Measurements from ENCODE around the gene VPS13A.
"Not testable (repeated sequence)": the region's sequence is repeated elsewhere in the genome, so short reads cannot be mapped to it uniquely, and the experiment has no call there.

VPS13A gene

DNA sequence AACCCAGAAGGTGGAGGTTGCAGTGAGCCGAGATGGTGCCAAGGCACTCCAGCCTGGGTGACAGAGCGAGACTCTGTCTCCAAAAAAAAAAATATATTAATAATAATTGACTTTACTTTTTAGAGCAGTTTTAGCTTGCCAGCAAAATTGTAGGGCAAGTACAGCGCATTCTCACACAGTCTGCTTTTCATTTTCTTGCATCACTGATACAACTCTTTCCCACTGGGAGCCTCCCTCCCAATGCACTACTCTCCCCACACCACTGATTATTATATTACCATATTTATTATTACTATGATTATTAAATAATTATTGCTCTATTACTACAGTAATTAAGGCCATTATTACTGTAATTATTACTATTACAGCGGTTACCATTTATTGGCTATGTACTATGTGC lies 257.9 kb downstream of the VPS13A start:
- Mint-ChIP-seq H3K27me3 (peaks cover 7% of the 10 kb centered on the region), H3K4me3 (no peak overlapping the region), H3K27ac (no peak overlapping the region), H3K4me1 (ENCODE audit: low read depth) (peaks cover 4% of the 10 kb centered on the region), H3K9me3 (no peaks in the 10 kb centered on the region), H3K36me3 (ENCODE audit: low read depth) (no peaks in the 10 kb centered on the region)
- DNase-seq = no peak

DNA sequence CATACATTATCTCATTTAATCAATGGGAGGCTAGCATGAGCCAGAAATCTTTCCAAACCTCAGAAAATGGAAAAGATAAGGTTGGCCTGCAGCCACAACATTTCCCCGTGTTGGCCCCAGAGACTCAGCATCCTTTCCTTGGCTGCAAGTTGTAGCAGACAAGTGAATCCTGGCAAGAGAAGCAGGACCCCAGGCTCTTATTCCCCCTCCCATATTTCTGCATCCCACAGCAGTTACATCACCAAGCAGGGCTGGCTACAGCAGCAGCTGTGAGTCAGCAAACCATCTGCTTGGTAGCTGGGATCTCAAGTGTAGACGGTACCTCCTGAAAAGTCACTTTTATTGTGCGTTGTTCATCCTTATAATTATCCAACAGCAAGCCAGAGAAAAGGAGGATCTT lies 258.4 kb downstream of the VPS13A start:
- H3K27ac Mint-ChIP-seq = no peak overlapping the region

DNA sequence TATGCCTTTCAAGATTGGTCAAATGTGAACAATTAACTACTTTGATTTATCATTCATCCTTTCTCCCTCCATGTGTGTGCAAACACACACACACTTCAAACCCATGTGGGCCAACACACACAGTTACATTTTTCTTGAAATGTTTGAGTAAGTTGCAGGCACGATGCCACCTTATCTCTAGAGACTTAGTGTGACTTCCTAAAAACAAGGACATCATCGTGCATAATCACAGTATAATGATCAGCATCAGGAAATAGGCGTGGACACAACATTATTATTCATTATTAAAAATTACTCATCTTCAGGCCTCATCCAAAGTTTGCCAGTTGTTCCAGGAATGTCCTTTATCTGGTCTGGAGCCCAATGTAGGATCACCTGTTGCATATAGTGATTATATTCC lies 261.3 kb downstream of the VPS13A start:
- no peak for DNase-seq
- Mint-ChIP-seq H3K4me1 (ENCODE audit: low read depth) (peaks cover 4% of the 10 kb centered on the region), H3K36me3 (ENCODE audit: low read depth) (no peaks in the 10 kb centered on the region), H3K4me3 (no peak overlapping the region), H3K27me3 (peaks cover 6% of the 10 kb centered on the region), H3K27ac (no peak overlapping the region), H3K9me3 (no peaks in the 10 kb centered on the region)

More for the DNA sequence above, 258.4 kb downstream of the VPS13A start:
- Mint-ChIP-seq H3K4me3 (no peak overlapping the region), H3K4me1 (ENCODE audit: low read depth) (peaks cover 4% of the 10 kb centered on the region), H3K27me3 (peaks cover 7% of the 10 kb centered on the region), H3K9me3 (no peaks in the 10 kb centered on the region), H3K36me3 (ENCODE audit: low read depth) (no peaks in the 10 kb centered on the region)
- no peak for DNase-seq

DNA sequence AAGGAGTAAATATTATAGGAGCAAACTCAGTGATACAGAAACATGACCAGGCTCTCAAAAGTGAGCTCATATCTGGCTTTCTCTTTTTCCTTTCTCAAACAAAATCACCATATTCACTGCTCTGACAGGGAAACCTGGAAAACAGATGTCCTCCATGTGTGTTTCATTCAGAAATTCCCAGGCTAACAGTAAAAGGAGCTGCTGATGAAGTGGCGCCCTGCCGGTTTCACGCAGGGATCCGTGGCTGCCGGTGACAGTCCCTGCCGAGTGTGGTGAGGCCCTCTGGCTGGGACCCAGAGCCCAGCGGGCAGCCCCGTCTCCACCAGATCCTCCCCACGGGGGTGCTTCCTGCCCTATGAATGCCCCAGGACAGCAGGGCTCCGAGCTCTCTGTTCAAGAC lies 262.7 kb downstream of the VPS13A start:
- no peaks in the 10 kb centered on the region for H3K9me3 Mint-ChIP-seq
- H3K36me3 Mint-ChIP-seq (ENCODE audit: low read depth) = no peaks in the 10 kb centered on the region
- peaks cover 4% of the 10 kb centered on the region for H3K27me3 Mint-ChIP-seq
- no peak overlapping the region for H3K27ac Mint-ChIP-seq
- no peak for DNase-seq
- H3K4me3 Mint-ChIP-seq = no peak overlapping the region
- H3K4me1 Mint-ChIP-seq (ENCODE audit: low read depth) = no peaks in the 10 kb centered on the region

DNA sequence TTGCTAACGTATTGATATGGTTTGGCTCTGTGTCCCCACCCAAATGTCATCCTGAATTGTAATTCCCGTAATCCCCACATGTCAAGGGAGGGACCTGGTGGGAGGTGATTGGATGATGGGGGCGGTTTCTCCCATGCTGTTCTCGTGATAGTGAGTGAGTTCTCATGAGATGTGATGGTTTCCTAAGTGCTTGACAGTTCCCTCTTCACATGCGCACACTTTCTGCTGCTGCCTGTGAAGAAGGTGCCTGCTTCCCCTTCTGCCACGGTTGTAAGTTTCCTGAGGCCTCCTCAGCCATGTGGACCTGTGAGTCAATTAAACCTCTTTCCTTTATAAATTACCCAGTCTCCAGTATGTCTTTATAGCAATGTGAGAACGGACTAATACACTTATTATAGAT lies 263.8 kb downstream of the VPS13A start:
- not testable (repeated sequence) for H3K4me1 Mint-ChIP-seq (ENCODE audit: low read depth); H3K9me3 Mint-ChIP-seq; H3K4me3 Mint-ChIP-seq; H3K36me3 Mint-ChIP-seq (ENCODE audit: low read depth); DNase-seq; H3K27ac Mint-ChIP-seq; H3K27me3 Mint-ChIP-seq

DNA sequence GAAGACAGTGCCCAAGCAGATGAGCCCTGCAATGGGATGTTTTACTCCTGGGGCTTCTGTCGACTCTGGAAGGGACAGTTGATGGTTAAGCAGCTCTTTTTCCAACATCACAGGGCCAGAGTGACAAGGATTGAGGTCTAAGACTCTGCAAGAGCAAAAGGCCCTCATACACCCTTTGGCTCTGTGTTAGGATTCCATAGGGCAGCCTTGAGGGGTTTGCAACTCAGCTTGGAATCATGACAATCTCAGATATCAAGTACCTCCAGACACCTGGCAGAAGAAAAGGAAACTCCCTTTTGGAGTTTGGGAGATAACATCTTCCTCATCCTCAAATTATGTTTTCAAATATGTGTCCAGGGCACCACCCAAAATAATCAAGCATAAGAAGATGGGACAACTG lies 265.1 kb downstream of the VPS13A start:
- H3K9me3 Mint-ChIP-seq = no peaks in the 10 kb centered on the region
- no peak overlapping the region for H3K27ac Mint-ChIP-seq
- peaks cover 4% of the 10 kb centered on the region for H3K27me3 Mint-ChIP-seq
- H3K4me3 Mint-ChIP-seq = no peak overlapping the region
- DNase-seq = no peak
- H3K36me3 Mint-ChIP-seq (ENCODE audit: low read depth) = no peaks in the 10 kb centered on the region
- H3K4me1 Mint-ChIP-seq (ENCODE audit: low read depth) = no peaks in the 10 kb centered on the region

DNA sequence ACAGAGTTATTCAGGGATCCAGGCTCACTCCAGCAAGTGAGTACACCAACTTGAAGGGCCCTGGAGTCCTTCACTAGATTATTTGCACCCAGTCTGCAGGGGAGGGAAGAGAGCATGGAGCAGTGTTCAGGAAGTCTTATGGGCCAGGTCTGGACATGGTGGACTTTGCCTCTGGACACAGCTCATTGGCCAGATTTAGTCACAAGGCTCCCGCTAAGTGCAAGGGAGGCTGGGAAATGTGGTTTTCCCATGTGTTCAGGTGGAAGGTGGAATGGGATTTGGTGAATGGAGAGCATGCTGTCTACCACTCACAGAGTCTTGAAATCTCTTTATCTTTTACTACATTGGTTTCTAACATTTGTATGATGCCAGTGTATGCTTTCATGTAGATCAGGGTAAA lies 270.3 kb downstream of the VPS13A start:
- Mint-ChIP-seq H3K4me3 (no peak overlapping the region), H3K36me3 (ENCODE audit: low read depth) (no peaks in the 10 kb centered on the region), H3K4me1 (ENCODE audit: low read depth) (no peaks in the 10 kb centered on the region), H3K27ac (no peak overlapping the region), H3K27me3 (peaks cover 3% of the 10 kb centered on the region), H3K9me3 (no peaks in the 10 kb centered on the region)
- no peak for DNase-seq

DNA sequence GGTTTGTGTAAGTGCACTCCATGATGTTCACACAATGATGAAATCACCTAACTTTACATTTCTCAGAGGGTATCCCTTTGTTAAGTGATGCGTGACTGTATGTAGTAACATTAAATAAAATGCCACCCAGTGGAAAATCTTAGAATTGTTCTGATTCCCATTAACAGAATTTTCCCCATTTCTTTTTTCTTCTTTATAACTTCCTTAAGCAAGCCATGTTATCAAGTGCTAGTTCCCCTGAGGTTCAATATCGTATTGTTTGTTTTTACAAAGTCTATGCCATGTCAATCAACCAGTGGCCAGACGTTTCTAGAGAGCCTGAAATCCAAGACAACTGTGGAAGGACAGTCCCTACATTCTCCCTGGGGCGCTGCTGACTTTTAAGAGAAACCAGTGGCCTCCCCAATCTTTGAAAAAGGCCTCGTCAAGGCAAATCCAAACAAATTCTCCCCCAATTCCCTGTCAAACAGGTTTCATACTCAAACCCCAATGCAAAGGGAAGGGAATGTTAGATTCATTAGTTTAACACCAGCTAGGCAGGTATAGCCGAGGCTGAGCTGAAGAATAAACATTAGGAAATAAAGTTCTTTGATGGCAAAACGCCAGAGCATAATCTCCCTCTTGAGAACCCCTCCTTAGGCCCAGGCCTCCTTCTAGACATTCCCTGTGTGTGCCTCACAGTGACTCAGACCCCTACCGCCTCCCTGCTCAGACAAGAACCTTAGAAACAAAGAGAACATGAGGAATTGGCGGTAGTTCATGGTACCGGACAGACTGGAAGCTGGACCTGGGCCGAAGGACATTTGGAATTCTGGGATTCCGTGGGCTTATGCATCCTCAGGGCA lies 272.1 kb downstream of the VPS13A start:
- Mint-ChIP-seq H3K9me3 (no peaks in the 10 kb centered on the region), H3K27ac (no peak overlapping the region), H3K27me3 (peaks cover 3% of the 10 kb centered on the region), H3K36me3 (ENCODE audit: low read depth) (no peaks in the 10 kb centered on the region), H3K4me1 (ENCODE audit: low read depth) (peaks cover 11% of the 10 kb centered on the region), H3K4me3 (no peak overlapping the region)
- DNase-seq = no peak

DNA sequence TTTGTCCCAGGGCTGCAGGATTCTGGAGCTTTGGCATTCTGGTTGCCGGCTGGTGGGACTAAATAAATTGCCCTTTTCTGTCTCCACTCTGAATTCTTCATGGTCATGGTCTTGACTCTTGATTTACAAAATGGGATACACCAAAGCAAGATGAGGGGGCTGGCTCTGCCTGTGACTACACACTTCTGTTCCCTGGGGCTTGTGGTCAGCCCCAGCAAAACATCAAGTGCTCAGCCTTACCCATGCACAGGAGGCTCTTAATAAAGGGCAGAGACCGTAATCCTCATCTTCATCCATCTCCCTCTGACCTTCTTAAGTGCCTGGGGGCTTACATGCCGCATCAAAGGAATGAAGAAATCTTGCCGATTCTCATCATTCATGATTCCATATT lies 272.7 kb downstream of the VPS13A start:
- no peak for DNase-seq
- Mint-ChIP-seq H3K4me1 (ENCODE audit: low read depth) (peaks cover 11% of the 10 kb centered on the region), H3K4me3 (no peak overlapping the region), H3K9me3 (no peaks in the 10 kb centered on the region), H3K27me3 (peaks cover 3% of the 10 kb centered on the region), H3K36me3 (ENCODE audit: low read depth) (no peaks in the 10 kb centered on the region), H3K27ac (no peak overlapping the region)

DNA sequence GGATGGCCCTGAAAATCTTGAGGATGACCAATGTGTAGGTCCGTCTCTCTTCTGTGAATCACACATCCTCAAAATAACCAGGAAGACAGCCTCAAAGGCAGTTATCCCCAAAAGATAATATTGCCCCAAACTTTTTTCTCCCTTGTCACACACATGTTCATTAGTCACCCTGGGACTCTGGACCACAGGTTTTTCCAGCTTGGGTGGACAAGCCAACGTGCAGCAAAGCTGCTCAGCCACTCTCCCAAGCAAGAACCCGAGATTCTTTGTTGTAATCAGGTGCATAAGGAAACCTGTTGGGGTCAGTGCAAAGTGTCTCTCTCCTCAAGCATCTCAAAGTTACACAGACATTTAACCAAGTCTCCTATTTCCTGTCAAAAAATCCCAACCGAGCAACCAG lies 274.2 kb downstream of the VPS13A start:
- Mint-ChIP-seq H3K27ac (no peak overlapping the region), H3K27me3 (peaks cover 3% of the 10 kb centered on the region), H3K4me1 (ENCODE audit: low read depth) (peaks cover 11% of the 10 kb centered on the region), H3K36me3 (ENCODE audit: low read depth) (no peaks in the 10 kb centered on the region), H3K9me3 (no peaks in the 10 kb centered on the region), H3K4me3 (no peak overlapping the region)
- DNase-seq = no peak

DNA sequence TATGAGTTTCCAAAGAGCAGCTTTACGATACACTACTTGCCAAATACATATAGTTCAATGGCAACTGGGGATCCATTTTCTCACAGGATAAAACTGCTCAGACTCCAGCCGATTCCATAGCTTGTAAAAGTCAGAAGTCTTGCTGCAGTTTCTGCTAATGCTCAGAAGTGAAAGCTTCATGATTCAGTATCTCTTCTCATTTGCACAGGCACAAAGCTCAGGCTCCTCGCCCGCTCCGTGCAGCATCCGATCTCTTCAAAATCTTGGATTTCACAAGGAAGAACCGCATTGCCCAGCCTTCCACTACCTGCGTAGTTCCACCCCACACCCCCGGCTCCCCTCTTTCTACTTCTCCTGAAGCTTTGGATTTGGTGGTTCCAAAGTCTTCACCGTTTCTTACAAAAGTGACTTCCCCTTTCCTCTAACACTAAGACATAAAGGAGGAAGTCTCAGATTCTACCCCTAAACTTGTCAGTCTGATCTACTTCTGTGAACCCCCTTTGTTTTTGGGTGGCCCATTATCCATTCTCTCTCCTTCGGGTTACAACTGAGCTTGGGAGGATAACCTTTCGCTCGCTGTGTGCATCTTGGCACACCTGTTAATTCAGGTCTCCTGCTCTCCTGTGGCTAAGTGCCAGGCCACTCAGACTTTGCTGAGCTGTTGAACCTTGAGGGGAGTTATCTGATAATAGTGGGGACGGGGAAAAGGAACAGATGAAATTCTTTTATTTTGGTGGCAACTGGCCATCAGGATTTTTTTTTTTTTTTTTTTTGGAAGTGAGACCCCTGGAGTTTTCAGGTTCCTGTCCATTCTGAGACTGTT lies 276.7 kb downstream of the VPS13A start:
- Mint-ChIP-seq H3K4me1 (ENCODE audit: low read depth) (peaks cover 21% of the 10 kb centered on the region), H3K27ac (peak overlapping the region; percentile 41), H3K27me3 (peaks cover 3% of the 10 kb centered on the region), H3K36me3 (ENCODE audit: low read depth) (no peaks in the 10 kb centered on the region), H3K4me3 (peak overlapping the region; percentile 68), H3K9me3 (no peaks in the 10 kb centered on the region)
- DNase-seq = no peak

DNA sequence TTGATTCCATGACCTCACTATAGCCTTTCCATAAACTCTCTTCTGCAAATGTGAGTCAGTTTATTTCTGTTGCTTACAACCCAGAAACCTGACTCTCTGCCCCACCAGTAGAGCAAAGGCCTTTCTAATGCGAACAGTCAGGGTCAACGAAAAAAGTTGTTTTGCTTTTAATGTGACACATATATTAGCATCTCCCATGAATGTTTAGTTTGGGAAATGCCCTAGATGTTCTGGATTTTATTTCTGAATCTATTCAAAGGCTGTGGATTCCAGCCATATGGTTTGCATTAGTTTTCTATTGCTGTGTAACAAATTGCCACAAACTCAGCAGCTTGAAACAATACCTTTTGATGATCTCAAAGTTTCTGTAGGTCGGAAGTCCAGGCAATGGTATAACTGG lies 277.3 kb downstream of the VPS13A start:
- no peak for DNase-seq
- Mint-ChIP-seq H3K27ac (no peak overlapping the region), H3K4me3 (no peak overlapping the region), H3K4me1 (ENCODE audit: low read depth) (peaks cover 21% of the 10 kb centered on the region), H3K36me3 (ENCODE audit: low read depth) (no peaks in the 10 kb centered on the region), H3K27me3 (peaks cover 3% of the 10 kb centered on the region), H3K9me3 (no peaks in the 10 kb centered on the region)

DNA sequence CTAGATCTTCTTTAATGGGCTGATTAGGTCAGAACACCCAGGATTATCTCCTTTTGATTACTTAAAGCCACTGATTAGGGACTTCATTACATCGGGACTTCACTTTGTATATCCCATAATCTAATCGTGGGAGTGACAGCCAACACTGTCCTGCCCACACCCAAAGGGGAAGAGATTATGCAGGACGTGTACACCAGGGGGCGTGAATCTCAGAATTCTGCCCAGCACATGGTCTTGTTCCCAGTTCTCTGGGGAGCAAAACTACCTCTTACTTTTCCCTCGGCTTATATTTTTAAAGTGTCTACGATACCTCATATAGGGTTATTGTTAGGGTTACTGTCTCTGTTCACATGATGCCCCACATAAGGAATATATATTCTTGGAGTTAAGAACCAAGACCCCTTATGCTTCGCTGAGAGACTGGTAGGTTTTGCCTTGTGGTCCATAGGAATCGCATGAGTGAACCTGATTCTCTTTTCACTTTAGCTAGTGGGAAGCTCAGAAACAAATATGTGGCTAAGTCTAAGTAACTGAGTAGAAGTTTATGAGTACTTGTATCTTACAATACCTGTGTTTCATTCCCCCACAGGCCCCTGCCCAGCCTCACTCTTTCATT lies 278.1 kb downstream of the VPS13A start:
- peaks cover 21% of the 10 kb centered on the region for H3K4me1 Mint-ChIP-seq (ENCODE audit: low read depth)
- no peak overlapping the region for H3K27ac Mint-ChIP-seq
- no peak overlapping the region for H3K4me3 Mint-ChIP-seq
- H3K9me3 Mint-ChIP-seq = no peaks in the 10 kb centered on the region
- DNase-seq = no peak
- peaks cover 3% of the 10 kb centered on the region for H3K27me3 Mint-ChIP-seq
- no peaks in the 10 kb centered on the region for H3K36me3 Mint-ChIP-seq (ENCODE audit: low read depth)

DNA sequence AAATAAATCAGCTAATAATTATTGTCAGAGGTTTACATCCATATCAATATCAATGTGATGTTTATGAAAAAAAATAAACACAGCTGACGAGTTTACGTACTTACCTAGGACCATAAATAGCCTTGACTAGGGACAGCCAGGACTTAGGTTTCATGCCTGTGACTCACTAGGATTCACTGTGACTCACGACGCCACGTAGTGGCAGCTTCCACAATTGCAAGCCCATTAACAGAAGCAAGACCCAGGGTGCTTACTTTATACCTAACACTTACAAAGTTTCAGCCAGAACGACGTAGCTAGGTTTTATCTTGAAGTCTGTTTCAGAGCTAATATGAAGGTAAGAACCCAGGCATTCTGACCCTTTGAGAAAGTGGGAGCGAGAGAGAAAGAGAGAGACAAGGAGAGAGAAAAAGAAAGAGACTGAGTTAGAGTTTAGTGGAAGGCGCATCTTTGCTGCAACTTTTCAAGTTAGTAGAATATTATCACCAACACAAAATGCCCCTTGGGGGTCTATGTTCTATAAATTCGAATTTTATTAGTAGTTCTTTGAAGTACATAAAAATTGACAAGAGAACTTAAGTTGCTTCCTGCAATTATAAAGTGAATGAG lies 279.6 kb downstream of the VPS13A start:
- Mint-ChIP-seq H3K36me3 (ENCODE audit: low read depth) (no peaks in the 10 kb centered on the region), H3K27me3 (no peaks in the 10 kb centered on the region), H3K27ac (no peak overlapping the region), H3K9me3 (no peaks in the 10 kb centered on the region), H3K4me1 (ENCODE audit: low read depth) (peaks cover 21% of the 10 kb centered on the region), H3K4me3 (no peak overlapping the region)
- DNase-seq = peak; percentile 88

All from activated T-cell treated with anti-CD3 and anti-CD28 coated beads, Interleukin-2, amount 50 U/mL, for 24 hours (primary cell).